LNCaP clone FGC (cell line): ENCODE results near the gene RXFP2.

Source experiments
- DNase-seq: peaks from one replicate; pipeline ENCODE4 v3.0.0-alpha.2; 2011; ENCODE audit warnings: low read depth
- H3K4me3 ChIP-seq: 2 replicates; pipeline ENCODE4 v1.5.1; 2011; ENCODE audit warnings: mild to moderate bottlenecking, low read depth, low read length, control low read depth
- CTCF ChIP-seq: IDR thresholded peaks from 2 replicates; pipeline ENCODE4 v1.5.1; 2012; ENCODE audit warnings: mild to moderate bottlenecking; ENCODE audit not compliant: control insufficient read depth, insufficient read depth; ENCODE audit errors: extremely low read depth

The RXFP2 gene

GRCh38 chr13:31765138-31765785 is 25.9 kb downstream of the RXFP2 start:
- H3K4me3 ChIP-seq: no peak overlapping the region
- TF ChIP-seq CTCF: no peak
- no peak for DNase-seq

GRCh38 chr13:31767175-31767900 is 28.0 kb downstream of the RXFP2 start:
- no peak for TF ChIP-seq CTCF
- no peak overlapping the region for H3K4me3 ChIP-seq
- DNase-seq: no peak

GRCh38 chr13:31768351-31768750 is 29.0 kb downstream of the RXFP2 start:
- TF ChIP-seq CTCF: no peak
- H3K4me3 ChIP-seq: no peak overlapping the region
- DNase-seq: no peak

- TF ChIP-seq CTCF: no peak
Measured at GRCh38 chr13:31769575-31769974, 30.2 kb downstream of the RXFP2 start.

GRCh38 chr13:31772231-31772630 is 32.9 kb downstream of the RXFP2 start:
- TF ChIP-seq CTCF: no peak
- H3K4me3 ChIP-seq: no peak overlapping the region
- no peak for DNase-seq

More at GRCh38 chr13:31769575-31769974, 30.2 kb downstream of the RXFP2 start:
- DNase-seq: no peak
- H3K4me3 ChIP-seq: no peak overlapping the region

- H3K4me3 ChIP-seq: no peak overlapping the region
- TF ChIP-seq CTCF: no peak
- no peak for DNase-seq
Measured at GRCh38 chr13:31773538-31773937, 34.2 kb downstream of the RXFP2 start.
